Tongue (tissue), 1 donor: Measurements from ENCODE around the gene PROB1. TPM values are rescaled to one million over a fixed set of nuclear protein-coding genes. Genes with fewer than 3 reads are reported as not detected.

Experiments
- total RNA-seq: library from RNA; depleted of rRNA; stranded (reverse); fragments of >200 nt; gene quantifications from one replicate; pipeline ENCODE4 v1.2.3, GENCODE V29; 2014

The PROB1 gene
- total RNA-seq, 1 donor from 2014 or later, result 30.6 TPM

Other genes with a start within 250 kb of the PROB1 start
- 28.0 TPM for gene SIL1, start 196.7 kb downstream of the PROB1 start, total RNA-seq
- gene MATR3, start 101.4 kb downstream of the PROB1 start, total RNA-seq, result 440 TPM
- gene PAIP2, start 53.2 kb downstream of the PROB1 start, total RNA-seq, result 117 TPM
- not detected for gene SLC23A1, start 11.8 kb downstream of the PROB1 start, total RNA-seq
- gene MZB1, start 5.2 kb downstream of the PROB1 start, total RNA-seq, result 0.62 TPM
- gene SPATA24, start 9.0 kb upstream of the PROB1 start, total RNA-seq, result 10.2 TPM
- 21.8 TPM for gene DNAJC18, start 44.4 kb upstream of the PROB1 start, total RNA-seq
- 7.9 TPM for gene ECSCR, start 67.6 kb upstream of the PROB1 start, total RNA-seq
- not detected for gene SMIM33, start 75.9 kb upstream of the PROB1 start, total RNA-seq
- 38.9 TPM for gene STING1, start 87.7 kb upstream of the PROB1 start, total RNA-seq
- 77.1 TPM for gene UBE2D2, start 166.2 kb upstream of the PROB1 start, total RNA-seq